Measurements from ENCODE around the gene BDP1.

DNA sequence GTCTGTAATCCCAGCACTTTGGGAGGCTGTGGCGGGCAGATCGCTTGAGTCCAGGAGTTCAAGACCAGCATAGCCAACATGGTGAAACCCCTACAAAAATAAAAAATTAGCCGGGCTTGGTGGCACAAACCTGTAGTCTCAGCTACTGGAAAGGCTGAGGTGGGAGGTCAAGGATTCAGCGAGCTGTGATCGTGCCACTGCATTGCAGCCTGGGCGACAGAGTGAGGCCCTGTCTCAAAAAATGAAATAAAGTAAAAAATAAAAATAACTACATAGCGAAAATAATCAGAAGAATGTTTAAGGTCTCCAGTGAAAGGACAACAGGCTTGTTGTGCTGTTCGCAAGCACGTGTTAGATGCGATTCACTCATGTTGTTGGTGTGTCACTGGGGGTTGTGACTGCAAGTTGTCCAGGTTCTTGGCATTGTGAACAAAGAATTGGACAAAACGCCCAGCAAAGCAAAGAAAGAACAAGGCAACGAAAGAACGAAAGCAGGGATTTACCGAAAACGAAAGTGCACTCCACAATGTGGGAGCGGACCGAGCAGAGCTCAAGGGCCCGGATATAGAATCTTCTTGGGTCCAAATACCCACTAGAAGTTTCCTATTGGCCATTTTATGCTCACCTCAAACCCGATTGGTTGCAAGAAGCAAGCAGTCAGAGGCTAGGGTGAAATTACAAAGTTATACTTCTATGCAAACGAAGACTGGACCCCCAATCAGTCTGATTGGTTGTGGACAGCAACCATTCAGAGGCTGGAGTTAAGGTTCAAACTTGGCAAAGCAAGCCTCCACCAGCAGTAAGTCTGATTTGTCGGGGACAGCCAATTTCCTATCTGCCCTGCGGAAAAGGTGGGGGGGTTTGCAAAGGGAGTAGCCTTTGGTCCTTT is 130.8 kb downstream of the BDP1 start:
- TF ChIP-seq, protein P1, sequence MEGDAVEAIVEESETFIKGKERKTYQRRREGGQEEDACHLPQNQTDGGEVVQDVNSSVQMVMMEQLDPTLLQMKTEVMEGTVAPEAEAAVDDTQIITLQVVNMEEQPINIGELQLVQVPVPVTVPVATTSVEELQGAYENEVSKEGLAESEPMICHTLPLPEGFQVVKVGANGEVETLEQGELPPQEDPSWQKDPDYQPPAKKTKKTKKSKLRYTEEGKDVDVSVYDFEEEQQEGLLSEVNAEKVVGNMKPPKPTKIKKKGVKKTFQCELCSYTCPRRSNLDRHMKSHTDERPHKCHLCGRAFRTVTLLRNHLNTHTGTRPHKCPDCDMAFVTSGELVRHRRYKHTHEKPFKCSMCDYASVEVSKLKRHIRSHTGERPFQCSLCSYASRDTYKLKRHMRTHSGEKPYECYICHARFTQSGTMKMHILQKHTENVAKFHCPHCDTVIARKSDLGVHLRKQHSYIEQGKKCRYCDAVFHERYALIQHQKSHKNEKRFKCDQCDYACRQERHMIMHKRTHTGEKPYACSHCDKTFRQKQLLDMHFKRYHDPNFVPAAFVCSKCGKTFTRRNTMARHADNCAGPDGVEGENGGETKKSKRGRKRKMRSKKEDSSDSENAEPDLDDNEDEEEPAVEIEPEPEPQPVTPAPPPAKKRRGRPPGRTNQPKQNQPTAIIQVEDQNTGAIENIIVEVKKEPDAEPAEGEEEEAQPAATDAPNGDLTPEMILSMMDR (IDR thresholded peaks at IDR 0.05; ENCODE audit: insufficient read depth, low read length, poor library complexity, severe bottlenecking): no peak
- no peak for TF ChIP-seq EZH2phosphoT487 (conservative IDR thresholded peaks at IDR 0.05; ENCODE audit: low read length)
